GM12878 (cell line): Measurements from ENCODE around the gene NANOS2. TPM values are rescaled to one million over a fixed set of nuclear protein-coding genes. Genes with fewer than 3 reads are reported as not detected.

ENCODE experiments used
- ATF7 ChIP-seq: fragments of 450-650 bp; IDR thresholded peaks from 2 replicates; pipeline ENCODE4 v1.6.1; 2016; ENCODE audit warnings: low read depth, mild to moderate bottlenecking
- CHD2 ChIP-seq: IDR thresholded peaks from 2 replicates; pipeline ENCODE4 v1.6.1; 2011; ENCODE audit warnings: low read depth, low read length, improper control_type of control experiment, borderline replicate concordance
- CREM ChIP-seq: IDR thresholded peaks from 2 replicates; pipeline ENCODE4 v1.6.1; 2014; ENCODE audit warnings: antibody characterized with exemption, low read depth
- FOS ChIP-seq: IDR thresholded peaks from 3 replicates; pipeline ENCODE4 v1.6.1; 2011; ENCODE audit warnings: borderline replicate concordance; ENCODE audit not compliant: insufficient read length; ENCODE audit errors: extremely low read depth
- HDGF ChIP-seq: fragments of 450-650 bp; IDR thresholded peaks from 2 replicates; pipeline ENCODE4 v1.6.1; 2016; ENCODE audit warnings: antibody characterized with exemption
- IKZF1 ChIP-seq: fragments of 450-650 bp; conservative IDR thresholded peaks from 2 replicates; pipeline ENCODE4 v1.6.1; 2017; ENCODE audit warnings: antibody characterized with exemption, mild to moderate bottlenecking
- MEF2A ChIP-seq: IDR thresholded peaks from 2 replicates; pipeline ENCODE4 v1.6.1; 2011; ENCODE audit warnings: low read depth, mild to moderate bottlenecking, low read length, moderate library complexity; ENCODE audit not compliant: insufficient read depth
- NFYA ChIP-seq: IDR thresholded peaks from 2 replicates; pipeline ENCODE4 v1.6.1; 2011; ENCODE audit warnings: low read depth, mild to moderate bottlenecking, low read length, improper control_type of control experiment, borderline replicate concordance
- POLR2AphosphoS5 ChIP-seq: IDR thresholded peaks from 2 replicates; pipeline ENCODE4 v1.6.1; 2011; ENCODE audit warnings: mild to moderate bottlenecking, low read length, inconsistent platforms
- PRDM15 ChIP-seq: fragments of 450-650 bp; formaldehyde crosslinking; IDR thresholded peaks from 2 replicates; pipeline ENCODE4 v1.4.0; 2020; ENCODE audit warnings: mild to moderate bottlenecking, moderate library complexity
- RB1 ChIP-seq: fragments of 450-650 bp; formaldehyde crosslinking; IDR thresholded peaks from 2 replicates; pipeline ENCODE4 v1.6.1; 2017; ENCODE audit warnings: mild to moderate bottlenecking, borderline replicate concordance
- SMC3 ChIP-seq: IDR thresholded peaks from 2 replicates; pipeline ENCODE4 v1.6.1; 2011; ENCODE audit warnings: low read length, improper control_type of control experiment, borderline replicate concordance
- SREBF2 ChIP-seq: IDR thresholded peaks from 2 replicates; pipeline ENCODE4 v1.6.1; 2012; ENCODE audit warnings: mild to moderate bottlenecking, low read length
- WRNIP1 ChIP-seq: IDR thresholded peaks from 2 replicates; pipeline ENCODE4 v1.6.1; 2011; ENCODE audit warnings: low read depth, low read length, improper control_type of control experiment, borderline replicate concordance
- polyA plus RNA-seq, 11 experiments: library from polyadenylated mRNA; depleted of rRNA in 4 of 11; unstranded in 6 of 11; stranded (reverse) in 5 of 11; fragments of >200 nt; fragmentation: Nextera tagmentation in 4 of 11; fragmentation: Illumina TruSeq in 1 of 11; extraction: Ambion mirVana in 4 of 11; extraction: Trizol in 1 of 11; gene quantifications; 1 replicate in 1 of 11; 2 replicates in 10 of 11; pipeline versions ENCODE4 v1.2.1 to v1.2.3, GENCODE V29; 2011 to 2016; ENCODE audit warnings: inconsistent platforms in 2 of 11, missing spikeins in 2 of 11, low read depth in 1 of 11
- total RNA-seq, 4 experiments: library from RNA; depleted of rRNA in 3 of 4; stranded (reverse); fragments of >200 nt in 3 of 4; fragmentation: Illumina TruSeq in 1 of 4; extraction: Trizol in 1 of 4; gene quantifications; 2 replicates each; pipeline versions ENCODE4 v1.2.1 to v1.2.3, GENCODE V29; 2013 to 2021
- TF ChIP-seq, protein P1 (sequence below): fragments of 450-650 bp; IDR thresholded peaks from 2 replicates; pipeline ENCODE4 v1.6.1; 2017; ENCODE audit warnings: mild to moderate bottlenecking, moderate library complexity
- TF ChIP-seq, protein P2 (sequence below): IDR thresholded peaks from 2 replicates; pipeline ENCODE4 v1.6.1; 2011; ENCODE audit warnings: low read depth, mild to moderate bottlenecking, low read length, moderate library complexity, borderline replicate concordance; ENCODE audit errors: extremely low read depth
- TF ChIP-seq, protein P3 (sequence below): fragments of 450-650 bp; IDR thresholded peaks from 2 replicates; pipeline ENCODE4 v1.6.1; 2016; ENCODE audit warnings: mild to moderate bottlenecking, moderate library complexity, borderline replicate concordance

NANOS2 gene
- total and polyA plus RNA-seq, 10 of the 15 experiments (the other 5 are each of a cell fraction or from before 2014, with no cell fraction given): not detected

DNA sequence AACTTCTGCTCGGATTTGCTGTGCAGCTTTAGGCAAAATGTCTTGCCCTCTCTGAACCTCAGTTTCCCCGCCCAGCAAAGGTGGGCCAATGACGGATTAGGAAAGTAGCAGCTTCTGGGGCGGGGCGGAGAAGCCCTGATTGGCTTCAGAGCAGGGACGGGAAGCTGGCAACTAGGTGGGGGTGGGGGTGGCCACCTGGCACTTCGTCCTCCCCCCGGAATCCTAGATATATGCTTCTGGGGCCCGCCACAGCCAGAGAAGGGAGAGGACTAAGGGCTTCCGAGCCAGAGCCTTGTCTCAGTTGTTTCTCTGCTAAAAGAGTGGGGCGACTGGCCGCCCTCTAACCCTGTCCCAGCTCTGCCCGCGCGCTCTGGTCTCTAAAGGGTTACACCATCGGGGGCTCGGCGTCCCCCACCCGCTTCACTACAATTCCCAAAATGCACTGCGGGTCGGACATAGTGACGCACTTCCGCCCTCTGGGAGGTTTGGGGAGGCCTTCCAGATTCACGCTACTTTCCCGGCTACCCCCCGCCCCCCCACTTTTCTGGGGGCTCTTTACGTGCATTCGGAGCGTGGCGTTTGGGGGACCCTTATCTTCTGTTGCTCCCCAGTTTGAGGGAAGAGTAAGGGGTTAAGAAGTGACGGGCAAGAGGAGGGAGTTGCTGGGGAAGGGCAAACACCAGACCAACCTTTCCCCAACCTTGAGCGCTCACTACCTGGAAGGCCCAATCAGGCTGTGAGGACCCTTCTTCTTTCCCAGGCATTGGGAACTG, 28.0 kb downstream of the NANOS2 start (continued):
- TF ChIP-seq, protein P1, sequence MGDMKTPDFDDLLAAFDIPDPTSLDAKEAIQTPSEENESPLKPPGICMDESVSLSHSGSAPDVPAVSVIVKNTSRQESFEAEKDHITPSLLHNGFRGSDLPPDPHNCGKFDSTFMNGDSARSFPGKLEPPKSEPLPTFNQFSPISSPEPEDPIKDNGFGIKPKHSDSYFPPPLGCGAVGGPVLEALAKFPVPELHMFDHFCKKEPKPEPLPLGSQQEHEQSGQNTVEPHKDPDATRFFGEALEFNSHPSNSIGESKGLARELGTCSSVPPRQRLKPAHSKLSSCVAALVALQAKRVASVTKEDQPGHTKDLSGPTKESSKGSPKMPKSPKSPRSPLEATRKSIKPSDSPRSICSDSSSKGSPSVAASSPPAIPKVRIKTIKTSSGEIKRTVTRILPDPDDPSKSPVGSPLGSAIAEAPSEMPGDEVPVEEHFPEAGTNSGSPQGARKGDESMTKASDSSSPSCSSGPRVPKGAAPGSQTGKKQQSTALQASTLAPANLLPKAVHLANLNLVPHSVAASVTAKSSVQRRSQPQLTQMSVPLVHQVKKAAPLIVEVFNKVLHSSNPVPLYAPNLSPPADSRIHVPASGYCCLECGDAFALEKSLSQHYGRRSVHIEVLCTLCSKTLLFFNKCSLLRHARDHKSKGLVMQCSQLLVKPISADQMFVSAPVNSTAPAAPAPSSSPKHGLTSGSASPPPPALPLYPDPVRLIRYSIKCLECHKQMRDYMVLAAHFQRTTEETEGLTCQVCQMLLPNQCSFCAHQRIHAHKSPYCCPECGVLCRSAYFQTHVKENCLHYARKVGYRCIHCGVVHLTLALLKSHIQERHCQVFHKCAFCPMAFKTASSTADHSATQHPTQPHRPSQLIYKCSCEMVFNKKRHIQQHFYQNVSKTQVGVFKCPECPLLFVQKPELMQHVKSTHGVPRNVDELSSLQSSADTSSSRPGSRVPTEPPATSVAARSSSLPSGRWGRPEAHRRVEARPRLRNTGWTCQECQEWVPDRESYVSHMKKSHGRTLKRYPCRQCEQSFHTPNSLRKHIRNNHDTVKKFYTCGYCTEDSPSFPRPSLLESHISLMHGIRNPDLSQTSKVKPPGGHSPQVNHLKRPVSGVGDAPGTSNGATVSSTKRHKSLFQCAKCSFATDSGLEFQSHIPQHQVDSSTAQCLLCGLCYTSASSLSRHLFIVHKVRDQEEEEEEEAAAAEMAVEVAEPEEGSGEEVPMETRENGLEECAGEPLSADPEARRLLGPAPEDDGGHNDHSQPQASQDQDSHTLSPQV: no peak
- peak; percentile 96 for TF ChIP-seq CREM
- no peak for TF ChIP-seq WRNIP1
- TF ChIP-seq NFYA: no peak
- TF ChIP-seq IKZF1: peak; percentile 76
- TF ChIP-seq, protein P2, sequence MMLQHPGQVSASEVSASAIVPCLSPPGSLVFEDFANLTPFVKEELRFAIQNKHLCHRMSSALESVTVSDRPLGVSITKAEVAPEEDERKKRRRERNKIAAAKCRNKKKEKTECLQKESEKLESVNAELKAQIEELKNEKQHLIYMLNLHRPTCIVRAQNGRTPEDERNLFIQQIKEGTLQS: no peak
- TF ChIP-seq SREBF2: no peak
- no peak; the same call in 1 of the 2 replicates for TF ChIP-seq RB1
- TF ChIP-seq SMC3: no peak
- TF ChIP-seq FOS: no peak
- TF ChIP-seq MEF2A: no peak
- no peak for TF ChIP-seq PRDM15
- peak; percentile 62; the same call in 1 of the 2 replicates for TF ChIP-seq POLR2AphosphoS5
- TF ChIP-seq CHD2: peak; percentile 69; the same call in 1 of the 2 replicates
- no peak; the same call in 1 of the 2 replicates for TF ChIP-seq HDGF
- TF ChIP-seq, protein P3, sequence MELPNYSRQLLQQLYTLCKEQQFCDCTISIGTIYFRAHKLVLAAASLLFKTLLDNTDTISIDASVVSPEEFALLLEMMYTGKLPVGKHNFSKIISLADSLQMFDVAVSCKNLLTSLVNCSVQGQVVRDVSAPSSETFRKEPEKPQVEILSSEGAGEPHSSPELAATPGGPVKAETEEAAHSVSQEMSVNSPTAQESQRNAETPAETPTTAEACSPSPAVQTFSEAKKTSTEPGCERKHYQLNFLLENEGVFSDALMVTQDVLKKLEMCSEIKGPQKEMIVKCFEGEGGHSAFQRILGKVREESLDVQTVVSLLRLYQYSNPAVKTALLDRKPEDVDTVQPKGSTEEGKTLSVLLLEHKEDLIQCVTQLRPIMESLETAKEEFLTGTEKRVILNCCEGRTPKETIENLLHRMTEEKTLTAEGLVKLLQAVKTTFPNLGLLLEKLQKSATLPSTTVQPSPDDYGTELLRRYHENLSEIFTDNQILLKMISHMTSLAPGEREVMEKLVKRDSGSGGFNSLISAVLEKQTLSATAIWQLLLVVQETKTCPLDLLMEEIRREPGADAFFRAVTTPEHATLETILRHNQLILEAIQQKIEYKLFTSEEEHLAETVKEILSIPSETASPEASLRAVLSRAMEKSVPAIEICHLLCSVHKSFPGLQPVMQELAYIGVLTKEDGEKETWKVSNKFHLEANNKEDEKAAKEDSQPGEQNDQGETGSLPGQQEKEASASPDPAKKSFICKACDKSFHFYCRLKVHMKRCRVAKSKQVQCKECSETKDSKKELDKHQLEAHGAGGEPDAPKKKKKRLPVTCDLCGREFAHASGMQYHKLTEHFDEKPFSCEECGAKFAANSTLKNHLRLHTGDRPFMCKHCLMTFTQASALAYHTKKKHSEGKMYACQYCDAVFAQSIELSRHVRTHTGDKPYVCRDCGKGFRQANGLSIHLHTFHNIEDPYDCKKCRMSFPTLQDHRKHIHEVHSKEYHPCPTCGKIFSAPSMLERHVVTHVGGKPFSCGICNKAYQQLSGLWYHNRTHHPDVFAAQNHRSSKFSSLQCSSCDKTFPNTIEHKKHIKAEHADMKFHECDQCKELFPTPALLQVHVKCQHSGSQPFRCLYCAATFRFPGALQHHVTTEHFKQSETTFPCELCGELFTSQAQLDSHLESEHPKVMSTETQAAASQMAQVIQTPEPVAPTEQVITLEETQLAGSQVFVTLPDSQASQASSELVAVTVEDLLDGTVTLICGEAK: peak; percentile 89
- TF ChIP-seq ATF7: peak; percentile 89
